Hepatocyte (in vitro differentiated cells): ENCODE data around the gene STOML2. TPM values are rescaled to one million over a fixed set of nuclear protein-coding genes. Genes with fewer than 3 reads are reported as not detected.

ENCODE experiments used
- DNase-seq: peaks from one replicate; pipeline ENCODE4 v3.0.0-alpha.2; 2016; ENCODE audit warnings: low spot score
- H2AFZ ChIP-seq: fragments of 200-600 bp; sonication (generic); 2 replicates; pipeline ENCODE4 v1.6.0; 2016; ENCODE audit warnings: antibody characterized with exemption, mild to moderate bottlenecking
- H3K27ac ChIP-seq: fragments of 200-600 bp; sonication (generic); 2 replicates; pipeline ENCODE4 v1.5.1; 2016; ENCODE audit warnings: mild to moderate bottlenecking
- H3K27me3 ChIP-seq: fragments of 200-600 bp; sonication (generic); 2 replicates; pipeline ENCODE4 v1.6.1; 2016
- H3K36me3 ChIP-seq: fragments of 200-600 bp; sonication (generic); replicated peaks from 2 replicates; pipeline ENCODE4 v1.5.1; 2016; ENCODE audit warnings: low read depth; ENCODE audit not compliant: insufficient read depth
- H3K4me1 ChIP-seq: fragments of 200-600 bp; sonication (generic); 2 replicates; pipeline ENCODE4 v1.5.1; 2016; ENCODE audit warnings: mild to moderate bottlenecking, moderate library complexity; ENCODE audit not compliant: insufficient read depth
- H3K4me2 ChIP-seq: fragments of 200-600 bp; sonication (generic); 2 replicates; pipeline ENCODE4 v1.6.0; 2016
- H3K4me3 ChIP-seq: fragments of 200-600 bp; sonication (generic); 2 replicates; pipeline ENCODE4 v1.5.1; 2016; ENCODE audit warnings: mild to moderate bottlenecking
- H3K79me2 ChIP-seq: fragments of 200-600 bp; sonication (generic); 2 replicates; pipeline ENCODE4 v1.6.0; 2017; ENCODE audit warnings: mild to moderate bottlenecking
- H3K9me2 ChIP-seq: fragments of 200-600 bp; sonication (generic); replicated peaks from 2 replicates; pipeline ENCODE4 v1.6.0; 2017; ENCODE audit warnings: mild to moderate bottlenecking; ENCODE audit not compliant: insufficient read depth
- H3K9me3 ChIP-seq: fragments of 200-600 bp; sonication (generic); 2 replicates; pipeline ENCODE4 v1.5.1; 2016; ENCODE audit warnings: low read depth, mild to moderate bottlenecking
- H4K20me1 ChIP-seq: fragments of 200-600 bp; sonication (generic); 2 replicates; pipeline ENCODE4 v1.6.0; 2016; ENCODE audit warnings: mild to moderate bottlenecking; ENCODE audit not compliant: insufficient read depth, poor library complexity, severe bottlenecking
- CTCF ChIP-seq: fragments of 200-600 bp; sonication (generic); IDR thresholded peaks from 2 replicates; pipeline ENCODE4 v1.5.1; 2016; ENCODE audit warnings: antibody characterized with exemption, mild to moderate bottlenecking; ENCODE audit not compliant: poor library complexity
- EZH2 ChIP-seq: fragments of 200-600 bp; sonication (generic); IDR thresholded peaks from 2 replicates; pipeline ENCODE4 v1.6.1; 2016; ENCODE audit warnings: antibody characterized with exemption, mild to moderate bottlenecking, borderline replicate concordance
- EZH2phosphoT487 ChIP-seq: fragments of 200-600 bp; sonication (generic); IDR thresholded peaks from one replicate; pipeline ENCODE4 v1.6.1; 2018; ENCODE audit warnings: antibody characterized with exemption, mild to moderate bottlenecking, low read depth, moderate library complexity; ENCODE audit not compliant: unreplicated experiment, severe bottlenecking
- WGBS: methylation state at CpG from one replicate; pipeline ENCODE4 v1.1.6; 2016; ENCODE audit warnings: low lambda C conversion rate; ENCODE audit errors: missing lambda C conversion rate; 5-methylcytosine and 5-hydroxymethylcytosine counted together
- polyA plus RNA-seq: library from polyadenylated mRNA; unstranded; fragments of >200 nt; fragmentation: Nextera tagmentation; extraction: Ambion mirVana; gene quantifications from 2 replicates; pipeline ENCODE4 v1.2.1, GENCODE V29; 2016
- total RNA-seq: library from RNA; depleted of rRNA; stranded (reverse); fragments of >200 nt; gene quantifications from 2 replicates; pipeline ENCODE4 v1.2.3, GENCODE V29; 2014

STOML2 gene
- total and polyA plus RNA-seq, 2 experiments from 2014 or later, result 98.0 to 120 TPM

- H3K9me3 ChIP-seq, result no peaks in the 10 kb centered on the region
- no peaks in the 10 kb centered on the region for H3K4me1 ChIP-seq
- 70% methylated on average over 8 of the region's 8 CpGs for WGBS
- no peak for TF ChIP-seq EZH2
- TF ChIP-seq CTCF, result no peak
- TF ChIP-seq EZH2phosphoT487, result no peak
- H3K4me3 ChIP-seq, result no peak overlapping the region
- no peak for DNase-seq
- H3K27me3 ChIP-seq, result no peaks in the 10 kb centered on the region
- H3K27ac ChIP-seq, result no peak overlapping the region
- H3K79me2 ChIP-seq, result no peaks in the 10 kb centered on the region
- no peaks in the 10 kb centered on the region for H4K20me1 ChIP-seq
- H3K9me2 ChIP-seq, result no peaks in the 10 kb centered on the region
- H3K36me3 ChIP-seq, result no peaks in the 10 kb centered on the region
- H3K4me2 ChIP-seq, result no peak overlapping the region
- H2AFZ ChIP-seq, result no peak overlapping the region
Measured at GRCh38 chr9:35136866-35137265, 33.9 kb upstream of the STOML2 start.

GRCh38 chr9:35135988-35136387 lies 33.1 kb upstream of the STOML2 start:
- Histone ChIP-seq H3K36me3 (no peaks in the 10 kb centered on the region), H3K27ac (no peak overlapping the region), H3K27me3 (no peaks in the 10 kb centered on the region), H3K4me2 (no peak overlapping the region), H3K4me1 (no peaks in the 10 kb centered on the region), H3K79me2 (no peaks in the 10 kb centered on the region), H3K9me2 (no peaks in the 10 kb centered on the region), H3K4me3 (no peak overlapping the region), H4K20me1 (no peaks in the 10 kb centered on the region), H2AFZ (no peak overlapping the region), H3K9me3 (no peaks in the 10 kb centered on the region)
- no peak for DNase-seq
- TF ChIP-seq CTCF, result no peak
- WGBS, result 94% methylated on average over 7 of the region's 7 CpGs

GRCh38 chr9:35134920-35135319 lies 32.0 kb upstream of the STOML2 start:
- H3K9me2 ChIP-seq, result no peaks in the 10 kb centered on the region
- no peaks in the 10 kb centered on the region for H4K20me1 ChIP-seq
- H3K36me3 ChIP-seq, result no peaks in the 10 kb centered on the region
- TF ChIP-seq EZH2phosphoT487 (no peak), EZH2 (no peak), CTCF (no peak)
- H3K27ac ChIP-seq, result no peak overlapping the region
- no peaks in the 10 kb centered on the region for H3K79me2 ChIP-seq
- H3K4me1 ChIP-seq, result no peaks in the 10 kb centered on the region
- no peak overlapping the region for H3K4me3 ChIP-seq
- 83% methylated on average over 6 of the region's 6 CpGs for WGBS
- no peaks in the 10 kb centered on the region for H3K9me3 ChIP-seq
- H3K4me2 ChIP-seq, result no peak overlapping the region
- H3K27me3 ChIP-seq, result no peaks in the 10 kb centered on the region
- H2AFZ ChIP-seq, result no peak overlapping the region
- no peak for DNase-seq

- H3K79me2 ChIP-seq, result peaks cover 14% of the 10 kb centered on the region
- no peaks in the 10 kb centered on the region for H4K20me1 ChIP-seq
- H3K4me3 ChIP-seq, result peak overlapping the region; percentile 32
- DNase-seq, result peak; percentile 97
- H3K27ac ChIP-seq, result peak overlapping the region; percentile 94
- H3K9me3 ChIP-seq, result no peaks in the 10 kb centered on the region
- H3K36me3 ChIP-seq, result no peaks in the 10 kb centered on the region
- H3K27me3 ChIP-seq, result no peaks in the 10 kb centered on the region
- no peak for TF ChIP-seq EZH2phosphoT487
- no peak for TF ChIP-seq EZH2
- peak; percentile 99 for TF ChIP-seq CTCF
- peak overlapping the region; percentile 94 for H3K4me2 ChIP-seq
- H2AFZ ChIP-seq, result peak overlapping the region; percentile 27
- H3K4me1 ChIP-seq, result peaks cover 7% of the 10 kb centered on the region
- H3K9me2 ChIP-seq, result no peaks in the 10 kb centered on the region
- WGBS, result 8% methylated on average over 30 of the region's 30 CpGs
Measured at GRCh38 chr9:35116898-35117551, 14.1 kb upstream of the STOML2 start.
